Measurements from ENCODE around the gene KNDC1. TPM values are rescaled to one million over a fixed set of nuclear protein-coding genes. Genes with fewer than 3 reads are reported as not detected.
A peak's percentile ranks its signal among the peaks of the same experiment; 100 is the strongest.

KNDC1 gene
- total and polyA plus RNA-seq, 10 donors, result 0.05 to 3.5 (median 1.0) TPM

GRCh38 chr10:133121479-133121878 is 38.5 kb upstream of the KNDC1 start:
- Histone ChIP-seq H3K4me3 (no peak overlapping the region), H3K27me3 (replicated peaks in 1 of 7) (peaks cover 0 to 53% (median 20%) of the 10 kb centered on the region in 7 donors), H3K4me1 (peaks cover 0 to 8% (median 0%) of the 10 kb centered on the region in 6 donors), H3K9me3 (peaks cover 0 to 32% (median 23%) of the 10 kb centered on the region in 8 donors), H3K27ac (no peak overlapping the region), H3K36me3 (no peaks in the 10 kb centered on the region)
- intact Hi-C loops (cut with DNase I; ENCODE audit: low total_unique reads), result loop anchor here (10.0 kb wide), 1 partner anchor 187 kb away; no protein-coding TSS in a partner anchor
- no peak for DNase-seq
- WGBS, 5 donors, result 82 to 99% (median 95%) methylated on average over 8 of the region's 8 CpGs
- TF ChIP-seq POLR2A (IDR thresholded peaks at IDR 0.05) (no peak), POLR2AphosphoS5 (IDR thresholded peaks at IDR 0.05) (no peak), CTCF (IDR thresholded peaks at IDR 0.05 in 8 of 11, conservative IDR thresholded peaks at IDR 0.05 in 3 of 11) (no peak)

- Histone ChIP-seq H3K36me3 (no peaks in the 10 kb centered on the region), H3K27ac (no peak overlapping the region), H3K4me3 (no peak overlapping the region), H3K4me1 (peaks cover 0 to 8% (median 0%) of the 10 kb centered on the region in 6 donors), H3K27me3 (replicated peaks in 1 of 7) (peaks cover 0 to 53% (median 24%) of the 10 kb centered on the region in 7 donors), H3K9me3 (peaks cover 0 to 30% (median 23%) of the 10 kb centered on the region in 8 donors)
- peak; percentile 58 for DNase-seq
- TF ChIP-seq CTCF (IDR thresholded peaks at IDR 0.05 in 8 of 11, conservative IDR thresholded peaks at IDR 0.05 in 3 of 11) (no peak), POLR2AphosphoS5 (IDR thresholded peaks at IDR 0.05) (peak in 1 of 3 donors; percentile 26), POLR2A (IDR thresholded peaks at IDR 0.05) (no peak)
- 41 to 59% (median 53%) methylated on average over 30 to 33 of the region's 33 CpGs for WGBS, 5 donors
- intact Hi-C loops (cut with DNase I; ENCODE audit: low total_unique reads), result loop anchor here (10.0 kb wide), 1 partner anchor 188 kb away; no protein-coding TSS in a partner anchor
Measured at GRCh38 chr10:133122171-133122935, 37.7 kb upstream of the KNDC1 start.

- TF ChIP-seq CTCF (IDR thresholded peaks at IDR 0.05 in 8 of 11, conservative IDR thresholded peaks at IDR 0.05 in 3 of 11) (no peak), POLR2A (IDR thresholded peaks at IDR 0.05) (no peak), POLR2AphosphoS5 (IDR thresholded peaks at IDR 0.05) (no peak)
- intact Hi-C loops (cut with DNase I; ENCODE audit: low total_unique reads), result loop anchor here (10.0 kb wide), 1 partner anchor 188 kb away; no protein-coding TSS in a partner anchor
- WGBS, 5 donors, result 56 to 71% (median 62%) methylated on average over 24 to 39 of the region's 39 CpGs
Measured at GRCh38 chr10:133123050-133123745, 36.8 kb upstream of the KNDC1 start.

More at GRCh38 chr10:133123050-133123745, 36.8 kb upstream of the KNDC1 start:
- Histone ChIP-seq H3K27me3 (replicated peaks in 1 of 7) (peaks cover 0 to 54% (median 24%) of the 10 kb centered on the region in 7 donors), H3K9me3 (peaks cover 0 to 25% (median 18%) of the 10 kb centered on the region in 8 donors), H3K36me3 (no peaks in the 10 kb centered on the region), H3K4me1 (peaks cover 0 to 8% (median 0%) of the 10 kb centered on the region in 6 donors), H3K4me3 (no peak overlapping the region), H3K27ac (no peak overlapping the region)
- peak; percentile 67 for DNase-seq
